NCI-H2196 (cell line): Measurements from ENCODE around the gene VPS13C.

Experiments used
- DNase-seq: peaks from one replicate; lab custom pipeline; 2025; ENCODE audit not compliant: unreplicated experiment; lab: John Stamatoyannopoulos, UW

Gene VPS13C

DNA sequence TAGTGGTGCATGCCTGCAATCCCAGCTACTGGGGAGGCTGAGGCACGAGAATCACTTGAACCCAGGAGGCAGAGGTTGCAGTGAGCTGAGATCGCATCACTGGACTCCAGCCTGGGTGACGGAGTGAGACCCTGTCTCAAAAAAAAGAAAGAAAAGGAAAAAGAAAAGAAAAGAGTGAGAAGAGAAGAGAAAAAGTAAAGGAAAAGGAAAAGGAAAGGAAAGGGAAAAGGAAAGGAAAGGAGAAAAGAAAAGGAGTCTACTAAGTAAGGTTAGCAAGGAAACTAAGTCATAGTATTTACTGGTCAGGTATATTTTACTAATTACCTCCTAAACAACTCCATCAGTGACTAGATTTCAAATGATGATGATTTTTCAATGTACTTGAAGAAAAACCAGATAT lies 198.3 kb downstream of the VPS13C start:
- DNase-seq = no peak

GRCh38 chr15:61857169-61857829 lies 202.9 kb downstream of the VPS13C start:
- no peak for DNase-seq

GRCh38 chr15:61856295-61856694 lies 204.0 kb downstream of the VPS13C start:
- no peak for DNase-seq

- DNase-seq = no peak
These were observed 207.1 kb downstream of the VPS13C start for GRCh38 chr15:61853195-61853594.

GRCh38 chr15:61851955-61852354 lies 208.3 kb downstream of the VPS13C start:
- no peak for DNase-seq

GRCh38 chr15:61849447-61849846 lies 210.8 kb downstream of the VPS13C start:
- no peak for DNase-seq

DNA sequence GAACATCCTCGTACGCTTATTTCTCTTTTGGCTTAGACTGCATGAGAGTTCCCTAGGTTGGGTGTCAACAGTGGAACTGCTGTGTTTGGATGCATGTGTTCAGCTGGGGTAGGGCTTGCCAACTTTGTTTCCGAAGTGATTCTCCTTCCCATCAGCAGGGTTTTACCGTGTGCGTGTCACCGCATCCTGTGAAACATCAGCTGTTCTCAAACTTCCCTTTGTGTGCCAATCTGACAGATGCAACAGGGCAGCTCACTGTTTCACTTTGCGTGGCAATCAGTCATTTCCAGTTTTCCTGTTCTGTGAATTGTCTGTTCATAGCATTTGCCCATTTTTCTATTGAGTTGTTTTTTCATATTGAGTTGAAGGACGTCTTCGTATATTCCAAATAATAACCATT lies 218.8 kb downstream of the VPS13C start:
- DNase-seq = no peak

DNA sequence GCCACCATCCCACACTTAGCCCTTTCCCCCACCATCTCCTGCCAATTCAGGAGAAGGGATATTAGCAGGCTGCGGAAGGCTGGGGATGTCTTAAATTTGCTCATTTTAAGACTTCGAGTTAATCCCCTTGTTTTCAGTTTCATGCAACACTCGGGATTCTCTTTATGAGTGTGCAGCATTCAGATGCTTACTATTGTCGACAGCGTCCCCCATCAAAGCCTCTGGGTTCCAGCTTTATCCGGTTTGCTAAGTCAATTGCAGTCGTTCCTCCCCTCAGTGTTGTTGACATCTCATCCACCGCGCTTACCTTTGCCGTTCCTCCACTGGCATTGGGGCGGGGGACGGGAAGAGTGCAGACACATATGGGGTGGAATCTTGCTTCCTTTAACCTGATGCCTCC lies 220.2 kb downstream of the VPS13C start:
- DNase-seq = no peak

DNA sequence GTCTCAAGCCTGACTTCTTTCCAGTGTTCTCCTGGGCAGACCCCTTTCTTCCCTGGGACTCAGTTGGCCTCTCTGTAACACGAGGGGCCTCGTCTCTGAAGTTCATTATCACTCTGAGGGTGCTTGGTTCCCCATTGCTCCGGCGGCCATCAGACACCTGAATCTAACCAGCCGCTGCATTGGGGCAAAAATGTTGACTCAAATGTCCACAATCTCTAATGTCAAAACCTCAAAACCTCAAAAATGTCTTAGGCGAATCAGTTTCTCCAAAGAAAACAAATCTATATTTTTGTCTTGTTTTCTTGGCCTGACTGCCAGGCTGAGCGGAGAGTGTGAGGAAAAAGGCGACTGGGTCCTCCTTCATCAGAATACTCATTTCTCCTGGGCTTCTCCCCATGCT lies 220.7 kb downstream of the VPS13C start:
- DNase-seq = no peak

GRCh38 chr15:61835496-61836106 lies 224.6 kb downstream of the VPS13C start:
- DNase-seq = peak; percentile 23

- no peak for DNase-seq
These were observed 225.2 kb downstream of the VPS13C start for GRCh38 chr15:61835029-61835428.

DNA sequence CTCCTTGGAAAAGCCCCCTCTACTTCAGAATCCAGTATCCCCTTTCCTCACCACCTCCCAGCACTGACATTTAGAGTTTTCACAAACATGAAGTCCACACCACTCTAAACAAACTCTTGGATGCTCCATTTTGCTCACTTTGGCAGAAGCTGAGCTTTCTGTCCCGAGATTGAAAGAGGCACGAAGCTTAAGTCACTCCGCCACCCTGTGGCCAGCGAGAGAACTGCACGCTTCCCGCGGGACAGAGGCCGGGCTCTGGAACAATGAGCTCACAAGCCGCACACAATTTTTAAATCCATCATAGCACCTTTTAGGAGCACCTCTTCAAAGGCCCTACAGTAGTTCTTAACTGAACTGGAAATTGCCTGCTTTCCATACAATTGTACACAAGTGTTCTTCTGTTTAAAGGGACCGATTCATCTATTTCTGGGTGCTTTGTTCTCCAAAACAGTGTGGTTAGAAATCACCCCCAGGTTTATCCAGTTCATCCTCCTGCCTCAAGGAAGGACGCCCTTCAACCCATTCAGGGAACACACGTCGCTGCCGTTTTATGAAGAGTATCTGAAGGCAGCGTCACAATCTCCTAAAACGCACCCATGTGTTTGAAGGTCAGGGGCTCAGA lies 226.1 kb downstream of the VPS13C start:
- peak; percentile 80 for DNase-seq

GRCh38 chr15:61832223-61832622 lies 228.0 kb downstream of the VPS13C start:
- no peak for DNase-seq

DNA sequence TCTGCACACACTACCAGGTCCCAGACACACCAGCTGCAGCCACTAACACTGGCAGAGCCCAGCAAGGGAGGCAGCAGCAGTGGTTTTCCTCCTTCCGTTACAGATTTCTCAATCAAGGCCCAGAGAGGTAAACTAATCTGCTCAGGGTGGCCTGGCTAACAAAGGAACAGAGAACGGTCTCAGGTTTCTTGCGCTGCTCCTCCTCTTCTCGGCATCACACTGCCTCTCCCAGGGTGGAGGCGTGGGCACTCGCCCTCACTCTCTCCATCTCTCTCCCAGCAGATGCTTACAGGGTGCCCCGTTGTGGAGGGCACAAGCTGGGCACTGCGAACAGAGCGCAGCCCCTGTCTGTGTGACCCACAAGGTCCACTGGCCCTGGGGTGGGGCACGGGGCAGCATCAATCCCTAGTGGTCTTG lies 228.7 kb downstream of the VPS13C start:
- peak; percentile 69 for DNase-seq

DNA sequence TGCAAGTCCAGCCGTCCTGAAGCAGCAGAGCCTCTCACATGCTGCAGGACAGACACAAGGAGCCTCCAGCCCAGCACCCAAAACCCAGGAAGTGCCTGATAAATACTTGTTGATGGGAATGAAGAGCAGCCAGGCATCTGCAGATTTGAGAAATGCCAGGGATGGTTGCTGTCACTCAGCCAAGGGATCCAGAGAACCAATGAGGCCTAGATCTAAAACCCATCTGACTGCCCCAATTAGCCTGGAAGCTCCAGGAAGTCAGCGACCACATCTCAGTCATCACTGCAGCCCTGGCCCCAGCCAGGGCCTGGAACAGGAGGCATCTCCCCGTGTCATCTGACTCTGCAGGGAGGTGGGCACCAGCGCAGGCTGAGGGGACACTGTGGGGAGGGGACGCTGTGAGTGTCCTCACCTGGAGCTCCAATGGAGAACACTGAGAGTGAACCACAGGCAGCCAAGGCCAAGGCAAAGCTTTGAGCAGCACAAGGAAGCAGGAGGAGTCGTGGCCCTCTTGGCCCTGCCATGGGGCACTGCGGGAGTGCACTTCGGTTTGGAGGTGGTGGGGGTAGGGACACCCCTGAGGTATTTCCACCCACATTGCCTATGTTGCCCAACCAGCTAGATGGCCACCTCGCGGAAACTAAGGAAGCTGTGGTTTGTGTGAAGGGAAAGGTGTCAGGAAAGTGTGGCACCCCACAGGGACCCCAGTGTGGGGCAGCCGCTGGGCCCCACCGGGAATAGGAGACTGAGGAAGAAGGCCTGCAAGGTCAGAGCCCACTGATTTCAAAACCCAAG lies 229.5 kb downstream of the VPS13C start:
- DNase-seq = no peak

GRCh38 chr15:61829514-61829889 lies 230.7 kb downstream of the VPS13C start:
- no peak for DNase-seq

DNA sequence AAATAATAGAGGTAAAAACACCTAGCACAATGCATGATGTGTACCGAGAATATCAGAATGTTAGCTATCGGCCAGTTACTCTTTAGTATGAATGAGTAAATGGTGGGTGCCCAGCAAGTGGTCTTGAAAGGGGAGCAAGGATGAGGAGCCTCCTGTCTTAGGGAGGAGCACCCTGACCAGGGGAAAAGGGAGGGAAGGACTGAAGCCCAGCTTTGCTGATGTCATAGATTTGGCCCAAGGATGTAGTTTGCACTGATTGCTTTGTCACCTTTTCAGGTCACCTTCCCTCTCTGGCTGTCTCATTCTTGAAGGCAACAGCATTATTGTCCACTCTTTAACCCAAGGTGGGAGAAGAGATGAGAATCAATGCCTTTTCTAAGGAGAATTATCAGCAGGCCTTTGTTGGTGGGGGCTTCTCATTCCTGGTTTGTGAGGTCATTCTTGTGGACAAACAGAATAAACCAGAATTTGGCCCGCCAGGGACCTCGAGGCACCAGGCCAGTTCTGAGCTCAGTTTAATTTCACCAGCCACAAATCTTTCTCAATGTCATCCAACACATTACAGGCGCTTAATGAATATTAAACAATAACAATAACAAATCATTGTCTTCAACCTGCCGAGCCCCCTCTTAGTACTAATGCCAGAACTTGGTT lies 231.3 kb downstream of the VPS13C start:
- DNase-seq = no peak

DNA sequence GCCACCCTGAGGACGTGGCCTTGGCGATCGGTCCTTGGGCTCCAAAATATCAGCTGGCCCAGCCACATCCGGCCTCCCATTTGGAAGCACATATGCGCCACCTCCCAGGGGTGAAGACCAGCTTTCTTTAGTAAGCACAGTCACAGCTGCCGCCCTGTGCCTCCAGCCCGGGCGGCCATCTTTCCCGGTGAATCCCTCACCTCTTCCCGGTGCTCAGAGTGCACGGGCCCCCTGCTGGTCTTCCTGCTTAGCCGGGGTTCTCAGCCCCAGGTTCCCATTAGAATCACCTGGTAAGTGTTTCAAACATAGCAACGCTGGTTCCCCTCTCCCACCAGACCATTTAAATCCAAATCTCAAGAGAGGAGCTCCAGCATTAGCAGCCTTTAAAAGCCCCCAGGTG lies 232.2 kb downstream of the VPS13C start:
- DNase-seq = no peak

- DNase-seq = no peak
These were observed 233.1 kb downstream of the VPS13C start for GRCh38 chr15:61827131-61827530.

- no peak for DNase-seq
These were observed 236.0 kb downstream of the VPS13C start for GRCh38 chr15:61824291-61824690.

GRCh38 chr15:61822511-61822910 lies 237.7 kb downstream of the VPS13C start:
- no peak for DNase-seq
